GM21825 (cell line): ENCODE results near the gene RFT1.

Experiments used
- ATAC-seq: cut with Tn5 transposase; IDR thresholded peaks from one replicate; pipeline ENCODE4 v1.9.1; 2021; ENCODE audit warnings: mild to moderate bottlenecking, moderate library complexity; ENCODE audit not compliant: unreplicated experiment

Gene RFT1

GRCh38 chr3:53150247-53151085 is 20.2 kb upstream of the RFT1 start:
- no peak for ATAC-seq

- no peak for ATAC-seq
These were observed 19.5 kb upstream of the RFT1 start for GRCh38 chr3:53149699-53150098.

GRCh38 chr3:53149006-53149690 is 18.9 kb upstream of the RFT1 start:
- ATAC-seq = no peak

GRCh38 chr3:53147903-53148400 is 17.7 kb upstream of the RFT1 start:
- ATAC-seq = no peak

GRCh38 chr3:53147151-53147902 is 17.1 kb upstream of the RFT1 start:
- no peak for ATAC-seq

- no peak for ATAC-seq
These were observed 16.2 kb upstream of the RFT1 start for GRCh38 chr3:53146319-53146891.

GRCh38 chr3:53145713-53146080 is 15.5 kb upstream of the RFT1 start:
- no peak for ATAC-seq

GRCh38 chr3:53144862-53145712 is 14.9 kb upstream of the RFT1 start:
- ATAC-seq = no peak

- no peak for ATAC-seq
These were observed 14.2 kb upstream of the RFT1 start for GRCh38 chr3:53144446-53144845.

- no peak for ATAC-seq
These were observed 12.8 kb upstream of the RFT1 start for GRCh38 chr3:53142986-53143385.

- ATAC-seq = no peak
These were observed 10.9 kb upstream of the RFT1 start for GRCh38 chr3:53140847-53141845.

GRCh38 chr3:53139906-53140846 is 9.9 kb upstream of the RFT1 start:
- ATAC-seq = no peak

GRCh38 chr3:53137835-53138446 is 7.7 kb upstream of the RFT1 start:
- no peak for ATAC-seq

- ATAC-seq = no peak
These were observed 7.0 kb upstream of the RFT1 start for GRCh38 chr3:53137221-53137620.

GRCh38 chr3:53134631-53135232 is 4.5 kb upstream of the RFT1 start:
- peak; percentile 44 for ATAC-seq

- ATAC-seq = no peak
These were observed 2.1 kb upstream of the RFT1 start for GRCh38 chr3:53132347-53132746.

- ATAC-seq = no peak
These were observed 861 bp upstream of the RFT1 start for GRCh38 chr3:53131096-53131495.
